PC-9 (cell line): ENCODE results near the gene DNPEP. TPM values are rescaled to one million over a fixed set of nuclear protein-coding genes. Genes with fewer than 3 reads are reported as not detected.

ENCODE experiments used
- BruUV-seq: library from RNA; stranded (reverse); fragments of 400-500 nt; replicated peaks from 2 replicates; lab custom pipeline; 2021; lab: Mats Ljungman, UMichigan
- CTCF ChIA-PET: fragments of 300-600 bp; sonication (Branson Sonifier 250); formaldehyde crosslinking; loops from one replicate; lab custom pipeline; 2022; ENCODE audit warnings: antibody characterized with exemption; lab: Charles Lee
- POLR2A ChIA-PET: fragments of 300-600 bp; sonication (Branson Sonifier 250); formaldehyde crosslinking; loops from one replicate; lab custom pipeline; 2022; ENCODE audit warnings: antibody characterized with exemption; ENCODE audit not compliant: unreplicated experiment; lab: Charles Lee
- DNase-seq, 2 experiments: peaks; one replicate each; pipeline versions ENCODE4 v3.0.0 to v3.0.0-alpha.2; 2015 to 2022; ENCODE audit warnings: mixed read lengths in 1 of 2
- H2AFZ ChIP-seq: fragments of 200-600 bp; sonication (generic); 2 replicates; pipeline ENCODE4 v1.8.1; 2017; ENCODE audit warnings: antibody characterized with exemption
- H3F3A ChIP-seq: fragments of 200-600 bp; sonication (generic); 2 replicates; pipeline ENCODE4 v1.8.1; 2017; ENCODE audit warnings: antibody characterized with exemption, mild to moderate bottlenecking, low read depth; ENCODE audit not compliant: insufficient read depth
- H3K27ac ChIP-seq: fragments of 200-600 bp; sonication (generic); 2 replicates; pipeline ENCODE4 v1.6.1; 2016; ENCODE audit warnings: mixed run types
- H3K27me3 ChIP-seq: fragments of 200-600 bp; sonication (generic); 2 replicates; pipeline ENCODE4 v1.6.1; 2016; ENCODE audit warnings: low read depth, mixed run types; ENCODE audit not compliant: insufficient read depth
- H3K36me3 ChIP-seq: fragments of 200-600 bp; sonication (generic); 2 replicates; pipeline ENCODE4 v1.6.1; 2016; ENCODE audit warnings: low read depth, mixed run types
- H3K4me1 ChIP-seq: fragments of 200-600 bp; sonication (generic); replicated peaks from 2 replicates; pipeline ENCODE4 v1.6.1; 2016; ENCODE audit warnings: mixed run types; ENCODE audit not compliant: insufficient read depth
- H3K4me2 ChIP-seq: fragments of 200-600 bp; sonication (generic); 2 replicates; pipeline ENCODE4 v1.6.1; 2017; ENCODE audit warnings: mixed run types
- H3K4me3 ChIP-seq: fragments of 200-600 bp; sonication (generic); 2 replicates; pipeline ENCODE4 v1.6.1; 2016; ENCODE audit warnings: mixed run types
- H3K79me2 ChIP-seq: fragments of 200-600 bp; sonication (generic); 2 replicates; pipeline ENCODE4 v1.6.1; 2017; ENCODE audit warnings: low read depth, mixed run types
- H3K9me2 ChIP-seq: fragments of 200-600 bp; sonication (generic); 2 replicates; pipeline ENCODE4 v1.8.1; 2017; ENCODE audit warnings: mild to moderate bottlenecking; ENCODE audit not compliant: insufficient read depth
- H3K9me3 ChIP-seq: fragments of 200-600 bp; sonication (generic); 2 replicates; pipeline ENCODE4 v1.8.1; 2016; ENCODE audit warnings: low read depth; ENCODE audit not compliant: insufficient read depth
- H4K20me1 ChIP-seq: fragments of 200-600 bp; sonication (generic); 2 replicates; pipeline ENCODE4 v1.8.1; 2017; ENCODE audit not compliant: insufficient read depth
- CTCF ChIP-seq: fragments of 200-600 bp; sonication (generic); conservative IDR thresholded peaks from 2 replicates; pipeline ENCODE4 v1.6.1; 2017; ENCODE audit warnings: mixed run types, antibody characterized with exemption, mild to moderate bottlenecking, moderate library complexity
- EZH2 ChIP-seq: fragments of 200-600 bp; sonication (generic); IDR thresholded peaks from 2 replicates; pipeline ENCODE4 v1.8.0; 2017; ENCODE audit warnings: antibody characterized with exemption, low read depth
- intact Hi-C: fragments of 100-400 bp; cut with micrococcal nuclease; formaldehyde crosslinking; loops from one replicate; pipeline ENCODE4 v1.10.0; 2022; ENCODE audit not compliant: unreplicated experiment
- total RNA-seq: library from RNA; stranded (reverse); gene quantifications from 2 replicates; pipeline ENCODE4 v1.2.3, GENCODE V29; 2021

The DNPEP gene
- total RNA-seq, 1 experiment from 2014 or later: 99.1 TPM

GRCh38 chr2:219378163-219378851 is 9.4 kb downstream of the DNPEP start:
- Histone ChIP-seq H3K4me1 (no peaks in the 10 kb centered on the region), H3K36me3 (no peaks in the 10 kb centered on the region), H3K79me2 (no peaks in the 10 kb centered on the region), H3K9me3 (no peaks in the 10 kb centered on the region), H3K27me3 (no peaks in the 10 kb centered on the region), H4K20me1 (no peaks in the 10 kb centered on the region), H3K4me3 (no peak overlapping the region), H3K4me2 (no peak overlapping the region), H2AFZ (no peak overlapping the region), H3K9me2 (no peaks in the 10 kb centered on the region), H3K27ac (no peak overlapping the region), H3F3A (0 out of 2 replicates have a peak, but pooled peaks cover 3% of the 10 kb centered on the region)
- ChIA-PET CTCF (interaction anchor here (0.6 kb wide), 1 partner anchor 373 kb away, joined by 8 read pairs; no protein-coding TSS in a partner anchor), POLR2A (interaction anchor here (0.6 to 0.7 kb wide), 2 partner anchors 9 to 87 kb away, joined by 3 to 5 read pairs; no protein-coding TSS in a partner anchor)
- no peak for DNase-seq
- TF ChIP-seq EZH2 (no peak), CTCF (no peak)
- BruUV-seq: no TSS peak
- intact Hi-C loops: no loop called here

GRCh38 chr2:219369447-219369861 is 18.3 kb downstream of the DNPEP start:
- no peaks in the 10 kb centered on the region; the same call in 1 of the 2 replicates for H3F3A ChIP-seq
- DNase-seq: no peak
- CTCF ChIA-PET: interaction anchor here (1.0 kb wide), 1 partner anchor 340 kb away, joined by 5 read pairs; no protein-coding TSS in a partner anchor
- peaks cover 4% of the 10 kb centered on the region for H3K4me1 ChIP-seq
- no peaks in the 10 kb centered on the region for H3K27me3 ChIP-seq
- H4K20me1 ChIP-seq: no peaks in the 10 kb centered on the region
- no peak overlapping the region for H2AFZ ChIP-seq
- BruUV-seq: no TSS peak
- POLR2A ChIA-PET: interaction anchor here (0.6 kb wide), 1 partner anchor 18 kb away, joined by 3 read pairs; no protein-coding TSS in a partner anchor
- no peaks in the 10 kb centered on the region for H3K9me3 ChIP-seq
- H3K4me2 ChIP-seq: no peak overlapping the region
- no peaks in the 10 kb centered on the region for H3K79me2 ChIP-seq
- no peaks in the 10 kb centered on the region for H3K9me2 ChIP-seq
- no peaks in the 10 kb centered on the region for H3K36me3 ChIP-seq
- intact Hi-C loops: loop anchor here (5.0 kb wide), 1 partner anchor 62 kb away; the partner anchor contains the start of gene PTPRN
- no peak overlapping the region for H3K4me3 ChIP-seq
- no peak overlapping the region for H3K27ac ChIP-seq
- no peak for TF ChIP-seq CTCF
- TF ChIP-seq EZH2: no peak

GRCh38 chr2:219368690-219369191 is 19.0 kb downstream of the DNPEP start:
- Histone ChIP-seq H3K9me3 (no peaks in the 10 kb centered on the region), H3K4me1 (peaks cover 4% of the 10 kb centered on the region), H4K20me1 (no peaks in the 10 kb centered on the region), H3K4me2 (no peak overlapping the region; the same call in 1 of the 2 replicates), H3K27ac (no peak overlapping the region), H3K27me3 (no peaks in the 10 kb centered on the region), H2AFZ (no peak overlapping the region), H3K36me3 (no peaks in the 10 kb centered on the region), H3K9me2 (no peaks in the 10 kb centered on the region), H3F3A (no peaks in the 10 kb centered on the region; the same call in 1 of the 2 replicates), H3K79me2 (no peaks in the 10 kb centered on the region), H3K4me3 (no peak overlapping the region)
- POLR2A ChIA-PET: interaction anchor here (0.5 to 0.6 kb wide), 4 partner anchors 9 to 194 kb away, joined by 3 to 8 read pairs (median 4); no protein-coding TSS in a partner anchor
- intact Hi-C loops: loop anchor here (1.0 to 5.0 kb wide), 2 partner anchors 61 to 192 kb away; partner anchors contain the start of genes CNPPD1 and PTPRN
- DNase-seq: peak; percentile 46 to 65
- TF ChIP-seq EZH2 (no peak), CTCF (no peak)
- no TSS peak for BruUV-seq
- CTCF ChIA-PET: interaction anchor here (0.6 kb wide), 1 partner anchor 28 kb away, joined by 7 read pairs; no protein-coding TSS in a partner anchor
